GM19023 (cell line): Measurements from ENCODE around the gene FGF12.

Source experiments
- ATAC-seq: cut with Tn5 transposase; IDR thresholded peaks from one replicate; pipeline ENCODE4 v1.9.1; 2021; ENCODE audit warnings: mild to moderate bottlenecking, moderate library complexity; ENCODE audit not compliant: unreplicated experiment

FGF12 gene

DNA sequence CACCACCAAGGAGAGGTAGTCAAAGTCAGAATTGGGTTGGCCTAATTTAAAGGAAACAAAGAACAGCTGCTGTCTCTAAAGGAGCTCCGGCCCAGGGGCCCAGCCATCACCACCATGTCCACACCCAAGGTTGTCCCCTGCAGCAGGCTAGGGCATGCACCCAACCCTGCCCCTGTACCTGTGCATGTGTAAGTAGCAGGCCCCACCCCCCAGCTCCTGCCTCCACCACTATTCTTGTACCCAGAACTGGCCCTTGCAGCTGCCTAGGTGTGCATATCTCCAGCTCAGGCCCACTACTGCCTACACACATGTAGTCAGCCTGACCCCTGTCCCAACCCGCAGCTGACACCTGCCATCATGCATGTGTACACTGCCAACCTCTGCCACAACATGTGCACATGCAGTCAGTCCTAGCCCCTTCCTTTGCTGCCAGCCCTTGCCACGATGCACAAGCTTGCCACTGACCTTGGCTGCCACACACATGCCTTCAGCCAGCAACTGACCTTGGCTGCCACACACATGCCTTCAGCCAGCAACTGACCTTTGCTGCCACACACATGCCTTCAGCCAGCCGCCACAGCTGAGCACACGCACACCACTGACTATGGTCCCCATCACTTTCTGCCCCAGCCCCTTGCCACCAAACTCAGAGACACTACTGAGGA, 39.7 kb downstream of the FGF12 start:
- no peak for ATAC-seq

DNA sequence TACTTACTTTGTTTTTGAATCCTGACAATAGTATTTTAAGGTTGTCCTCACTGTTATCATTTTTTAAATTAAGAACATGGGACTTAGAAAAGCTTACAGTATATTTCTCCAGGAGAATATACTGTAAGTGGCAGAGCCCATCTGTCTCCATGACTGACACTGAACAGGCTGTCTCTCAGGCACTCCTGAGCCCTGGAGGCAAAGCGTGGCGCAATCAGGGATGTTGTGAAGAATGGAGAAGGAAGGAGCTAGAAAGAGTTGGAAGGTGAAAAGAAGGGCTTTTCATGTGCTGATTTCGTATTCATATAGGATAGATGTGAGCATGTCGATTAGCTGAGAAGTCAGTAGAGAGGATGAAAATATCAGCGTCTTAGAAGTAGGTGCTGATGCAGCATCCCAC, 41.5 kb downstream of the FGF12 start:
- no peak for ATAC-seq

DNA sequence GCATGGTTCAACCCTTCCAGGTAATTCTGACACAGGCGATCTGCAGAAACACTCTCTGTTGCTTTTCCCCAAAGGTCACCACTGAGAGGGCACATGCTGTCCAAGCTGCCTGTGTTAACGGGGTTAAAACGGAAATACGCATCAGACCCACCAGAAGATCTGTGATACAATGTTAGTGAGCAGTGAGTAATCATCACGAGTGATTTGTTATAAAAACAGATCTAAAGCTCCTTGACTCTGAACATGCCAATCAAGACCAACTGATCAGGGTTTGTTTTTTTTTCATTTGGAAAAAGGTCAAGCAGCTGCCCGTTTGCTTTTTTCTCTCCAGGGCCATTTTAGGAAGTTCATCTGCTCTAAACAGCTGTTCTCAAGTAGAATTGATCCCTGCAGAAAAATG, 43.2 kb downstream of the FGF12 start:
- no peak for ATAC-seq

DNA sequence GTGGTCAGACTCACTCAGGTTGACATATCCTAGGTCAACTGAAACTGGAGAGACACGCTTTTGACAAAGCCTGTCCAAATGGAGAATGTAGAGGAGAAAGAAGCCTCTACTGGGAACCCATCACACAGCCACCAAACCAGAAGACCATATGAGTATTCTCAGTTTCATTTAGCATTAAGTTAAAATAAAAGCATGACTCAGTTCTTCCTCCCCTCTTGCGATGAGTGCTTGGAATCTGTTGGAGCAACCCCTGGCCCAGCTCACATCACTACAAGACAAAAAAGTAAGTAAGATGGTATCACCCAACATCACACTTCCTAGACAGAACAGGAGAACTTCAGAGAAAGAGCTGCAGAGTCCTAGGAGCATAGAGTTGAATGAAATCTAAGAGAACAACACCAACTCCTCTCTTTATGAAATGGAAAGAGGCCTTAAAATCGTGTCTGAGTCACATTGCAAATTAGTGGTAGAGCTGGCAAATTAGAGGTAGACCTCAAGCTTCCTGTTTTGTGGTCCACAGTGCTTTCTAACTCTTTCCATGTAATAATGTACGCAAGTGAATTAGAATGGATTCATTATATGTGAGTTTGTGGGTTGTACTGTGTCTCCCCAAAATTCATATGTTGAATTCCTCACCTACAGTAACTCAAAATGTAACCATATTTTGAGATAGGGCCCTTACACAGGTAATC, 51.2 kb downstream of the FGF12 start:
- peak; percentile 68 for ATAC-seq

DNA sequence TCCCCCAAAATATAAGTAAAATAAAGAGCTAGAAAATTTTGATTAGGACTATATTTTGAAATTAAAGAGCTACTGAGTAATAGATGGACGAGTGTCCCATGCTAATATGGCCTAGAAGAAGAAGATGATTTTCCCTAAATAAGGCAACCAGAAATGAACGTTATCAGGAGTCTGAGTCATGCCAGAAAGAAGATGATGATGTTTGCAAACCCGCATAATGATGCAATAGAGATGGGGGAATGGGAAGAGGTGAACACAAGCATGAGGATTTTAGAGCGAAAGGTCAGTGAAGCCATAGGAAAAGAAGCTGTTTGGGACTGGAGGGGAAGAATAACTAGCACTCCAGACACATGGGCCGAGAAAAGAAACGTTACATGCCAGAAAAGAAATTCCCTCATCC, 71.7 kb downstream of the FGF12 start:
- no peak for ATAC-seq

DNA sequence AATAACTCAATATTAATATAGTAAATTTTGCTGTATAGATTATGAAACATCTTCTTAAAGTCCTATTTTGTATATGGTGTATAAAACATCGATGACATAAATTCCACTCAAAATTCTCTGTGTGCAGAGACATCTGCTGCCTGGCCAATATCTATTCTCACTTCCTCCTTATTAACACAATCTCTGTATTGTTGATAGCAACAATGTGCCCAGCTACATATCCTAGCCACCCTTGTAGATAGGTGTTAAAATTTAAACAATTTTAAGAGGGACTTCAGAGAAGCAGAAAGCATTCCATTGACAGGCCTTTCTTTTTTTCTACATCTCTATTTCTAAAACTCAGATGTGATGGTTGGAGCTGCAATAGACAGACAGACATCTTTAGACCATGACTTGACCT, 72.3 kb downstream of the FGF12 start:
- ATAC-seq, result no peak

DNA sequence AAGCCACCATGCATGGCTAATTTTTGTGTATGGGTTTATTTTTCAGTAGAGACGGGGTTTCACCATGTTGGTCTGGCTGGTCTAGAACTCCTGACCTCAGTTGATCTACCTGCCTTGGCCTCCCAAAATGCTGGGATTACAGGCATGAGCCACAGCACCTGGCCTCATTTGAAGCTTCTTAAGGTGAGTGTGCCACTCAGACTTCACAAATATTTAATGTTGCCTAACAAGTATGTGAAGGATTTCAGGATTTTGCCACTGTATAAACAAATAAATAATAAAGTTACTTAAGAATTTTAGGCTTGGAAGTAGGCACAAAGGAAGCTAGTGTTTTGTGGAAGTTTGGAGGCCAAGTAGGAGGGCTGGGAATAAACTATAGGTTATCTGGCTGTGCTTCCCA, 73.5 kb downstream of the FGF12 start:
- no peak for ATAC-seq

DNA sequence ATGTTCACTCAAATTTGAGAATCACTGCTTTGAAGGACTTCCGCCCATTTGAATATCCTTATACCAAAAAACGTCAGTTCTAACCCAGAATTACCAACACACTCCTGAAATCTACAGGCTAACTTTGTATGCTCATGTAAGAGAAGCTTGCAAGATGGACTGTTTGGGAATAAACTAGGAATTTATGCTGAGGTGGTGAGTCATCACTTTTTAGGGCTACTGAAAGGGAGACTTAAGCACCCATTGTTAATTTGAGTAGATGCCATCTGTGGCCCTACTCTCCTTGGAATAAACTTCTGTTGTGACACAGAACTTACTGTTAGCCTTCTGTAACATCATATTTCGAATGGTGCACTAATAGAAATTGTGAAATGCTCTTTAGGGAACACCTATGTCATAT, 74.6 kb downstream of the FGF12 start:
- ATAC-seq, result no peak

DNA sequence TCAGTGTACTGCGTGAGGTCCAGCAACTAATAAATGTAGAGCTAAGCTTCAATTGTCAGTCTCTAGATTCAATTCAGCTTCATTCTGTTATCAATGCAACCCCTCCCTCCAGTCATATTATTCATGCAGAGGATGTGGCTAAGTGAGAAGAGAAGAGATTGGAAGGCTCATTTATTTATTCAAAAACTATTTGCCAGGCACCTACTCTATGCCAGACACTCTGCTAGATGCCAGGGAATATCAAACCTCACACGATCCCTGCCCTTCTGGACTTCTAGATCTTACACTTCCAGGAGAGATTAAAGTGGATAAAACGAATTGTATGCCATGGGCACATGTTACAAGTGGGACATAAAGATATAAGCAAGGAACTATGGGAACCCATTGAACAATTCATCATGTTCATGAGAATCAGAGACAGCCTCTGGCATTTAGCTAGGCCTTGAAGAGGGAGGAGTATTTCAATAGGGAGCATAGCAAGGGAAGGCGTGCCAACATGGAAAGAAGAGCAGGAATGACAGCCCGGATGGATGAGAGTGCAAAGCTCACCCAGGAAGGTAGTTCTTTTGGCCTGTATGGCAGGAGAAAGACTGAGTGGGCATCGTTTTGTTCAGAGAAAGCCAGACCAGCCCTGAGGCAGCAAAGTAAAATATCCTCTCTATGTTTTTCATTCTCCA, 75.4 kb downstream of the FGF12 start:
- no peak for ATAC-seq

DNA sequence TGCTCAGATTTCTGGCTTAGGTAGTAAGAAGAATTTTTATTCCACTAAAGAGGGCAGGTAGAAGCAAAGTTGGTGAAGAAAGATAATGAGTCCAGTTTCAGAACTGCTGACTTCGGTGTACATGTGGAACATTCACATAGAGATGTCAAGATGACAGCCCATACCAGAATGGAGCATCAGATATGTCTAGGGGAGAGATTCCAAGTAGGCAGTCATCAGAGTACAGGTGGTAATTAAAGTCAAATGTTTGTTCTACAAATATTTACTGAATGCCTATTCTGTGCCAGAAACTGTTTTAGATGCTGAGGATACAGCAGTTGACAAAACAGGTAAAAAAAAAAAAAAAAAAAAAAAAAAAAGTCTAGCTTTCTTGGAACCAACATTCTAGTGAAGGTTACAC, 81.9 kb downstream of the FGF12 start:
- no peak for ATAC-seq

DNA sequence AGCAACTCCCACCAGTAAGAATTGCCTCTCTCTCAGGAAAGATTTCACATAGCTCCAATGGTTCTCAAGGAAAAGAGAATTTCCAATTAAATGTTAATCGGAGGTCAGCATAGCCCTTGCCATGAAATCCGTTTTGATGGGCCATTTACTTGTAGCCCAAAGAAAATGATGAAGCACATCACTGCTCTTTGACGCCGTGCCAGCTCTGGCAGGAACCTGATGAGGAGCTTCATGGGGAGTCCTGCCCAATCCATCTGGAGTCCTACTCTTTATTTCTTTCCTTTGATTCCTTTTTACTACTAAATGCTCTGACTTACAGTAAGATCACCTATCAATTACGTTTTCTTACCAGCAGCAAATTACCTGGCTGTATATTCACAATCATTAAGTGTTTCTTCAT, 84.7 kb downstream of the FGF12 start:
- no peak for ATAC-seq

DNA sequence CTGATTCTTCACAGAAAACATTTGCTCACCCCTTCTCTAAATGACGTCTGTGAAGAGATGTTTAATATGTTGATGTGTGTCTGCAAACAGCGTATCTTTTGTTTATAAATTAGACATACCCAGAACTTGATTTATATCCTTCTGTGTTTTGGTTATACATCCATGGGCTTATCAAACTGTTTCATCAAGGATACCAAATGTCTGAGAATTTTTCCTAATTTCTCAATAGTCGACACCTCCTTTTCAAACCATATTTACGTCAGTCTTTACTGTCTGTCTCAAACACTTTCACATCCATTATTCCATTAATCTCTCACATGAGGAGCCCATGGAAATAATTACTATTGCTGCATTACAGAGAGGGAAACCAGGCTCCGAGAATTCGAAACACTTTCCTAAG, 85.4 kb downstream of the FGF12 start:
- no peak for ATAC-seq

DNA sequence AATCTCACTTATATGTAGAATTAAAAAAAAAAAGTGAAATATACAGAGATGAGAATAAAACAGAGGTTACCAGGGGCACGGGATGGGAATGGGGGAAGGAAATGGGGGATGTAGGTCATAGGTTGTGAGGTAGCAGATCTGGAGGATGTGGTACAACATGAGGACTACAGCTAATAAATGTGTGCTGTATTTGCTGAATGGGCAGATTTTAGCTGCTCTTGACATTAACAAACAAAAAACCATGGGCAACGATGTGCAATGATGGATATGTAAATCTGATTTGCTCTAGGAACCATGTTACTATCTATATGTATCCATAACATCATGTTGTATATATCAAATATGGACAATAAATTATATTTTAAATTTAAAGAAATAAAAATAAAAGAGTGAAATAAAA, 87.4 kb downstream of the FGF12 start:
- ATAC-seq, result no peak

DNA sequence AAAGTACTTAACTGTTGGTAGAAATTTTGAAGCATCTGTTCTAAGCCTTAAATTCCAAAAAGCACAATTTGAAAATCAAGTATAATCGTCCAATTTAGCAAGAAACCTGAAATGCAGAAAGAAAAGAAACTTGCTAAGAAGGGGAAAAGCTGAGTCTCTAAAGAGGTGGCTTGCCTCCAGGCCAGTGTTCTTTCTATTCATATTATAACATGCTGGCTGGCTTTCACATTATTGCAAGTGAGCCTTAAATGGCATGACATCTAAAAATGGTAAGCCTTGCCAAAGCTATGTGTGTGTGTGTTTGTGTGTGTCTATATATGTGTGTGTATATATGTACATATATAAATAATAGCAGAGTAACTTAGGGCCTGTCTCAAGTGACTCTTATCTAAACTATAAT, 89.5 kb downstream of the FGF12 start:
- ATAC-seq, result no peak

DNA sequence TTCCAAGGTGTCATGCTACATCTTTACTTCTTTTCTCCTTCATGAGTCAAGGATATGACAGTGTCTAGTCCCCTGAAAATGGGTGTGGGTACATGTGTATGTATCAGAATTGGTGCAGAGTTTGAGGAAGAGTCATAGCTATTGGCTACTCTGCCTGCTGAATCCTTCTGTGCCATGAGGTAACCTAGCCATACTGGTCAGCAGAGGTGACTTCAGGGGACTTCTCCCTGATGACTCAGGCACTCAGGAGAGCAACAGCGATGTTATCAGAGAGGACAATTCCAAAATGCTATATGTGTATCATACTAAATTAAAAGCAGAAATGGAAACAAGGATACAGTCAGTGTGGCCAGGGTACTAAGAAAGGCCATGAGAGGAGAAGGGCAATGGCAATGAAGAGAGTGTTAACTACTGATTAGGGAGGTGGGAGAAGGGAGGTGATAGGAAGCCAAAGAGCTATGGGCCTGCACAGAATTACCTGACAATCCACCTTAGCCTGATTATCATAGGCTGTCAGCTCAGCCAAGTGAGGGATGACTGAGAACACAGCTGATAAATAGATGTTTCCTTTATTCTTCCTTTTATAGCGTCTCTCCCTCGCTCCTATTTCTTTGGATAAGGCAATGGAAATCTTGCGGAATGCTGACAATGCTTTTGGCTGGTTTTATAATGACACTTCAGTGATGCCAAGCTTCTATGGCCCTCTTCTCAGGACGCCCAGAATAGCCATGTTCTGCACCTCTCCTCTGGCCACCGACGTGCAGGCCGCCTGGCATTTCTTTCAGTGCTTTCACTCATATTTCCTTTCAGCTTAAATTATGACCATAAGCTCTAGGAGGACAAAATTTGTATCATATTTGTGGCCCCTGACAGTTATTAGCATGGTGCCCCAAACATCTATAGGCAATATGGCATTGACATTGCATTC, 90.6 kb downstream of the FGF12 start:
- ATAC-seq, result no peak

DNA sequence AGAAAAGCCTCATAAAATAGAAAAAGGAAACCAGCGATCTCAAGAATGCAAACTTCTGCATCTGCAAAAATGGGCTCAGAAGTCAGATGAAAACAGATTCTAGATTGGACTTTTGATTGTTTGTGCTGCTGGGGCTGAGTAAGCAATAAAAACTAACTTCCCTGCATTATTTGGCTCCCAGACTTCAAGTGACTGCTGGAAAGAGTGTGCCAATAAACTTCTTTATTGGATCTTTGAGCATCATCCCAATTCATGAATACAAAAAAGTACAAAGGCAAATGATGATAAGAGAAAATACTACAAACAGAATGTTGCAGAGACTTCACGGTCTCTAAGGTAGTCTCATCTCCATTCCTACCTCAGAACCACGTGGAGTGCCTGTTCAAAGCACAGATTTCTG, 97.9 kb downstream of the FGF12 start:
- ATAC-seq, result no peak

DNA sequence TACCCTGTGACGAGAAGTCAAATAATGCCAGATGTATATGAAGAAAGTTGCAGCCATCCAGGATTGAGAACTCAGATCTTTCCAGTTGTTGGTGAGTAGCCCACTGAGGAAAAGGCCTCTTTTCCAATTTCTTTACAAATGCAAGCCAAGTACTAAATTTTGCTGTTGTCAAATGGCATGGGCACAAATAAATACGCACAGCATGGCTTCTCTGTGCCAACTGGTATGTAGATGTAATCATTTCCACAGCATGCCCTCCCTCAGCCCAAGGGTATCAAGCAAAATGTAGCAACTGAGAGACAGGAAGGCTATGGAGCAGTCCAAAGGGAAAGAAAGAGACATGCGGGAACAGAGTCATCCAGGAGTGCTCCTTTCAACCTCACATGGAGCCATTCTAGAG, 105.4 kb downstream of the FGF12 start:
- no peak for ATAC-seq

DNA sequence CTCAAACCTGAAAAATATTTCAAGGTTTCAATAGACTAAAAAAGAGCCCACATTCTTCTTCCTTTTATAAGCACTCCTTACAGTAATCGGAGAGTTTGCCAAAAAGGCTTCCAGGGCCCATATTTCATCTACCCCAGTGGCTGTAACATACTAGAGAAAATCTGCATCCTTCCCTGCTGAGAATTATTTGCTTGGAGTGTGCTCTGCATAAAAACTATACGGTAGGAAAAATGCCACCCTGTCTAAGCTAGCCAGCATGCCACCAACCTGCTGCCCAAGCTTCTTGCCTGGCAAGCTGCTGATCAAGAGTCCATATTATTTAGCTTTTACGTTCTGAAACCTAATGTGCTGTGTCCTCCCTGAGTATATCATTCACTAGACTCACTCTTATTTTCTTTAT, 107.1 kb downstream of the FGF12 start:
- no peak for ATAC-seq

DNA sequence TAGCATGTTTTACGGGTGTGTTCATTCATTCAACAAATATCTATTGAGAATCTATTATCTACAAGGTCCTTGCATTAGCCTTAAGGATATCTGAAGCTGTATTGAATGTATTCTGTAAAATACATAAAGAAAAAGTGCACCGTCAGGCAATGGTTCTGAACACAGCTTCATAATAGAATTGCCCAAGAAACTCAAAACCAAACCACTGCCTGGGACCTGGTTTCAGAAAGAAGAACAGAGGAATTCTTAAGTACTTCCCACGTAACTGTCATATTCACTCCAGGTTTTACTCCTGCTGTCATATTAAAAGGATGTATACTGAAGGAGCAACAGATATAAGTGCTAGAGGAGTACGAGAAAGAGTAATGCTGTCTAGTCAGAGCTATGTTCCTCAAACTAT, 115.9 kb downstream of the FGF12 start:
- no peak for ATAC-seq

DNA sequence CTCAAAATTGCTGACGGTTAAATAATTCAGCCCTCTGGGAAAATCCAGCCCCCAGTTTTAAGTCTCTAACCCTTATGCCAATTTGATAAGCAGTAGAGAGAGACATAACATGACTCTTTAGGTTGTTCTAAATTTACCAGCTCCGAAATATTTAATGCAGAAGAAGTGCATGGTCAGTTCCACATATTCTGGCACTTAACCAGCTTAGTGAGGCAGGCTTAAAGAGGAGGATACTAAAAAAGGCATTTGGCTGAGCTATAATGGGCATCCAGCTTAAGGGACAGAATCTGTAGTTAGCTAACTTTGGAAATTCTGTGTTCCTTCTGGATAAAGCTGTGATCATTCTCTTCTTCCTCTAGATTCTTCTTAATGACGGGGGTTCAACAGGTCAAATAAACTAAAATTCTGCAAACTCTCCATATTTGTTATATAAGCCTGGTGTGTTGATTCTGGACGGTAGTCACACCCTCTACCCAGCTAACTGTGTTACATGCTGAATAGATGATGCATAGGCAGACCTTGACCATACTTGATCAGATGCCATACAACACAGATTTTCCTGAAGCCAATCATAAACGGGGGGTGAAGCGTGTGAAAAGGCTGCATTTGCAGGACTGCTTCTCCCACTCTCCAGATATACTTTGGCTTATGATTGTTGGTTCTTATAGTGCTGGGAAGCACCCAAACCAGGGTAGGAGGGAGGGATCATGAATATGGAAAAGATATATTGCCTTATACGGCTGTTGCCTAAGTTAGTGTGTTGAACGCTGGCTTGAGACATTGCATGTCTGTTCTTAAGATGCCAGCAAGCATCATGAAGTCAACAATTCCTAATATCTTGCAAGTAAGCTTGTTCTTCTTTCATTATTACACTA, 118.4 kb downstream of the FGF12 start:
- no peak for ATAC-seq
